SJCRH30 (cell line): ENCODE results near the gene PBX2. TPM values are rescaled to one million over a fixed set of nuclear protein-coding genes. Genes with fewer than 3 reads are reported as not detected.

Experiments
- DNase-seq, 2 experiments: peaks; one replicate each; pipeline ENCODE4 v3.0.0-alpha.2; 2015 to 2020
- H3K27ac ChIP-seq: fragments of 250-450 bp; sonication (Bioruptor Pico); 2 replicates; pipeline ENCODE4 v1.5.1; 2020; ENCODE audit warnings: mild to moderate bottlenecking, moderate library complexity
- H3K27me3 ChIP-seq: fragments of 250-450 bp; sonication (Bioruptor Pico); 2 replicates; pipeline ENCODE4 v1.5.1; 2020; ENCODE audit warnings: mild to moderate bottlenecking, moderate library complexity
- H3K36me3 ChIP-seq: fragments of 250-450 bp; sonication (Bioruptor Pico); 2 replicates; pipeline ENCODE4 v1.5.1; 2020; ENCODE audit warnings: mild to moderate bottlenecking, moderate library complexity
- H3K4me1 ChIP-seq: fragments of 250-450 bp; sonication (Bioruptor Pico); 2 replicates; pipeline ENCODE4 v1.5.1; 2020; ENCODE audit warnings: mild to moderate bottlenecking, moderate library complexity
- H3K4me3 ChIP-seq: fragments of 250-450 bp; sonication (Bioruptor Pico); 2 replicates; pipeline ENCODE4 v1.5.1; 2020; ENCODE audit warnings: mild to moderate bottlenecking, moderate library complexity
- H3K9me3 ChIP-seq: fragments of 250-450 bp; sonication (Bioruptor Pico); replicated peaks from 2 replicates; pipeline ENCODE4 v1.5.1; 2020; ENCODE audit warnings: mild to moderate bottlenecking, moderate library complexity
- total RNA-seq: library from RNA; depleted of rRNA; stranded (reverse); fragments of >200 nt; shearing (Covaris generic); gene quantifications from 2 replicates; pipeline ENCODE4 v1.2.3, GENCODE V29; 2014

The PBX2 gene
- total RNA-seq, 1 experiment from 2014 or later = 39.4 TPM

GRCh38 chr6:32158052-32158451, 31.9 kb downstream of the PBX2 start:
- no peak for DNase-seq
- H3K4me3 ChIP-seq = no peak overlapping the region

GRCh38 chr6:32156891-32157290, 33.1 kb downstream of the PBX2 start:
- Histone ChIP-seq H3K4me1 (peaks cover 5% of the 10 kb centered on the region), H3K36me3 (peaks cover 27% of the 10 kb centered on the region), H3K9me3 (no peaks in the 10 kb centered on the region), H3K27ac (no peak overlapping the region), H3K27me3 (no peaks in the 10 kb centered on the region), H3K4me3 (no peak overlapping the region)
- no peak for DNase-seq

More at GRCh38 chr6:32158052-32158451, 31.9 kb downstream of the PBX2 start:
- H3K36me3 ChIP-seq = peaks cover 27% of the 10 kb centered on the region
- H3K9me3 ChIP-seq = no peaks in the 10 kb centered on the region
- peaks cover 5% of the 10 kb centered on the region for H3K4me1 ChIP-seq
- no peaks in the 10 kb centered on the region for H3K27me3 ChIP-seq
- H3K27ac ChIP-seq = no peak overlapping the region

- Histone ChIP-seq H3K27ac (peak overlapping the region; percentile 86), H3K27me3 (no peaks in the 10 kb centered on the region), H3K4me1 (peaks cover 5% of the 10 kb centered on the region), H3K36me3 (peaks cover 24% of the 10 kb centered on the region), H3K4me3 (peak overlapping the region; percentile 80), H3K9me3 (no peaks in the 10 kb centered on the region)
- peak; percentile 82 to 84 for DNase-seq
Measured at GRCh38 chr6:32154514-32155161, 35.4 kb downstream of the PBX2 start.

GRCh38 chr6:32153564-32154513, 36.2 kb downstream of the PBX2 start, which contains the start of gene PPT2:
Gene PPT2 (plus strand): TSS chr6:32154141. CDS start chr6:32154595, 454 bp downstream.
- H3K4me1 ChIP-seq = peaks cover 5% of the 10 kb centered on the region
- H3K9me3 ChIP-seq = no peaks in the 10 kb centered on the region
- peak within 1 kb of the TSS; percentile 80 for H3K4me3 ChIP-seq
- H3K36me3 ChIP-seq = peaks cover 24% of the 10 kb centered on the region
- no peaks in the 10 kb centered on the region for H3K27me3 ChIP-seq
- peak within 1 kb of the TSS; percentile 86 for H3K27ac ChIP-seq
- peak; percentile 90 to 91 for DNase-seq

GRCh38 chr6:32152769-32153563, 37.0 kb downstream of the PBX2 start:
- peaks cover 15% of the 10 kb centered on the region for H3K36me3 ChIP-seq
- no peaks in the 10 kb centered on the region for H3K9me3 ChIP-seq
- peak overlapping the region; percentile 80 for H3K4me3 ChIP-seq
- peaks cover 5% of the 10 kb centered on the region for H3K4me1 ChIP-seq
- H3K27me3 ChIP-seq = no peaks in the 10 kb centered on the region
- H3K27ac ChIP-seq = peak overlapping the region; percentile 86
- peak; percentile 35 to 57 for DNase-seq

GRCh38 chr6:32151863-32152768, 37.9 kb downstream of the PBX2 start, which contains the start of gene PRRT1:
Gene PRRT1 (minus strand): TSS chr6:32151939. CDS start chr6:32151827, 112 bp downstream.
- no peak for DNase-seq
- peak within 1 kb of the TSS; percentile 80 for H3K4me3 ChIP-seq

GRCh38 chr6:32151181-32151862, 38.7 kb downstream of the PBX2 start:
- H3K27ac ChIP-seq = no peak overlapping the region
- H3K4me3 ChIP-seq = no peak overlapping the region
- DNase-seq = no peak
- H3K36me3 ChIP-seq = peaks cover 2% of the 10 kb centered on the region
- no peaks in the 10 kb centered on the region for H3K27me3 ChIP-seq
- H3K4me1 ChIP-seq = peaks cover 5% of the 10 kb centered on the region
- no peaks in the 10 kb centered on the region for H3K9me3 ChIP-seq

More at GRCh38 chr6:32151863-32152768, 37.9 kb downstream of the PBX2 start, which contains the start of gene PRRT1:
- peak within 1 kb of the TSS; percentile 86; the same call in 1 of the 2 replicates for H3K27ac ChIP-seq
- H3K9me3 ChIP-seq = no peaks in the 10 kb centered on the region
- H3K27me3 ChIP-seq = no peaks in the 10 kb centered on the region
- peaks cover 5% of the 10 kb centered on the region for H3K4me1 ChIP-seq
- peaks cover 9% of the 10 kb centered on the region for H3K36me3 ChIP-seq

- no peak overlapping the region for H3K27ac ChIP-seq
- no peaks in the 10 kb centered on the region for H3K9me3 ChIP-seq
- no peak overlapping the region for H3K4me3 ChIP-seq
- H3K4me1 ChIP-seq = peaks cover 3% of the 10 kb centered on the region
- H3K36me3 ChIP-seq = no peaks in the 10 kb centered on the region
- H3K27me3 ChIP-seq = no peaks in the 10 kb centered on the region
- DNase-seq = no peak
Measured at GRCh38 chr6:32149932-32150870, 39.8 kb downstream of the PBX2 start.

GRCh38 chr6:32149092-32149755, 40.8 kb downstream of the PBX2 start:
- Histone ChIP-seq H3K27ac (no peak overlapping the region), H3K36me3 (no peaks in the 10 kb centered on the region), H3K9me3 (no peaks in the 10 kb centered on the region), H3K4me3 (no peak overlapping the region), H3K4me1 (no peaks in the 10 kb centered on the region), H3K27me3 (no peaks in the 10 kb centered on the region)
- no peak for DNase-seq

GRCh38 chr6:32148289-32149091, 41.5 kb downstream of the PBX2 start:
- no peak for DNase-seq

GRCh38 chr6:32147401-32148132, 42.4 kb downstream of the PBX2 start:
- no peaks in the 10 kb centered on the region for H3K27me3 ChIP-seq
- no peaks in the 10 kb centered on the region for H3K36me3 ChIP-seq
- H3K27ac ChIP-seq = no peak overlapping the region
- no peaks in the 10 kb centered on the region for H3K4me1 ChIP-seq
- DNase-seq = no peak
- no peak overlapping the region for H3K4me3 ChIP-seq
- no peaks in the 10 kb centered on the region for H3K9me3 ChIP-seq

More at GRCh38 chr6:32148289-32149091, 41.5 kb downstream of the PBX2 start:
- Histone ChIP-seq H3K9me3 (no peaks in the 10 kb centered on the region), H3K27me3 (no peaks in the 10 kb centered on the region), H3K4me3 (no peak overlapping the region), H3K4me1 (no peaks in the 10 kb centered on the region), H3K36me3 (no peaks in the 10 kb centered on the region), H3K27ac (no peak overlapping the region)
